Measurements from ENCODE around the gene ADAMTS9.

Gene ADAMTS9

GRCh38 chr3:64717411-64717810 lies 29.6 kb upstream of the ADAMTS9 start:
- H2BK120ac ChIP-seq (ENCODE audit: low read depth, low read length) = no peak overlapping the region
- no peak overlapping the region for H2AK5ac ChIP-seq (ENCODE audit: low read length, severe bottlenecking)
- no peak for DNase-seq
- H3K4me2 ChIP-seq (ENCODE audit: low read length, poor library complexity, severe bottlenecking) = no peak overlapping the region
- no peak overlapping the region for H2BK15ac ChIP-seq (ENCODE audit: low read depth, poor library complexity, severe bottlenecking)
- no peak overlapping the region for H3K14ac ChIP-seq (ENCODE audit: low read length in 2 of 2)
- H2BK12ac ChIP-seq (ENCODE audit: low read length in 2 of 2) = no peak overlapping the region
- no peak overlapping the region for H3K9ac ChIP-seq (ENCODE audit: low read length)
- H2BK5ac ChIP-seq (ENCODE audit: low read depth, low read length, poor library complexity, severe bottlenecking) = no peak overlapping the region
- no peak overlapping the region for H4K8ac ChIP-seq (ENCODE audit: low read length)
- H3K4ac ChIP-seq (ENCODE audit: low read depth in 1 of 2, low read length in 2 of 2) = no peak overlapping the region
- H3K36me3 ChIP-seq (ENCODE audit: control insufficient read depth in 1 of 2, insufficient read depth in 2 of 2, low read depth in 1 of 2, low read length in 2 of 2) = no peaks in the 10 kb centered on the region
- no peak overlapping the region for H3K4me3 ChIP-seq (ENCODE audit: insufficient read depth in 1 of 2, low read depth in 1 of 2, low read length in 2 of 2)
- H3K23ac ChIP-seq (ENCODE audit: low read length in 2 of 2) = no peak overlapping the region
- no peaks in the 10 kb centered on the region for H3K9me3 ChIP-seq (ENCODE audit: control insufficient read depth, low read length)
- no peak overlapping the region for H3K18ac ChIP-seq (ENCODE audit: low read depth in 1 of 2, low read length in 2 of 2)
- H2AFZ ChIP-seq (ENCODE audit: low read depth, low read length) = no peak overlapping the region
- H3K27ac ChIP-seq (ENCODE audit: low read length, poor library complexity, severe bottlenecking) = no peak overlapping the region
- WGBS = 98% methylated on average over 3 of the region's 3 CpGs
- no peaks in the 10 kb centered on the region for H3K79me1 ChIP-seq (replicated peaks; ENCODE audit: low read length, poor library complexity, severe bottlenecking)
- no peaks in the 10 kb centered on the region for H3K4me1 ChIP-seq (ENCODE audit: control insufficient read depth, insufficient read depth, low read depth, low read length)
- H4K91ac ChIP-seq (ENCODE audit: low read length) = no peak overlapping the region
- H3K27me3 ChIP-seq (ENCODE audit: control insufficient read depth in 1 of 2, insufficient read depth in 1 of 2, low read length in 2 of 2) = no peaks in the 10 kb centered on the region

GRCh38 chr3:64716110-64716710 lies 28.4 kb upstream of the ADAMTS9 start:
- Histone ChIP-seq H3K36me3 (ENCODE audit: control insufficient read depth in 1 of 2, insufficient read depth in 2 of 2, low read depth in 1 of 2, low read length in 2 of 2) (no peaks in the 10 kb centered on the region), H3K23ac (ENCODE audit: low read length in 2 of 2) (no peak overlapping the region), H3K27ac (ENCODE audit: low read length, poor library complexity, severe bottlenecking) (no peak overlapping the region), H4K8ac (ENCODE audit: low read length) (no peak overlapping the region), H3K9ac (ENCODE audit: low read length) (no peak overlapping the region), H2AK5ac (ENCODE audit: low read length, severe bottlenecking) (no peak overlapping the region), H3K18ac (ENCODE audit: low read depth in 1 of 2, low read length in 2 of 2) (no peak overlapping the region), H3K4me3 (ENCODE audit: insufficient read depth in 1 of 2, low read depth in 1 of 2, low read length in 2 of 2) (no peak overlapping the region), H2AFZ (ENCODE audit: low read depth, low read length) (no peak overlapping the region), H4K91ac (ENCODE audit: low read length) (no peak overlapping the region), H2BK12ac (ENCODE audit: low read length in 2 of 2) (no peak overlapping the region), H3K4ac (ENCODE audit: low read depth in 1 of 2, low read length in 2 of 2) (no peak overlapping the region), H3K4me1 (ENCODE audit: control insufficient read depth, insufficient read depth, low read depth, low read length) (no peaks in the 10 kb centered on the region), H3K79me1 (replicated peaks; ENCODE audit: low read length, poor library complexity, severe bottlenecking) (no peaks in the 10 kb centered on the region), H2BK5ac (ENCODE audit: low read depth, low read length, poor library complexity, severe bottlenecking) (no peak overlapping the region), H3K9me3 (ENCODE audit: control insufficient read depth, low read length) (no peaks in the 10 kb centered on the region), H3K27me3 (ENCODE audit: control insufficient read depth in 1 of 2, insufficient read depth in 1 of 2, low read length in 2 of 2) (no peaks in the 10 kb centered on the region), H3K14ac (ENCODE audit: low read length in 2 of 2) (no peak overlapping the region), H2BK15ac (ENCODE audit: low read depth, poor library complexity, severe bottlenecking) (no peak overlapping the region), H3K4me2 (ENCODE audit: low read length, poor library complexity, severe bottlenecking) (no peak overlapping the region), H2BK120ac (ENCODE audit: low read depth, low read length) (no peak overlapping the region)
- DNase-seq = no peak
- 91% methylated on average over 7 of the region's 8 CpGs for WGBS

GRCh38 chr3:64715211-64715982 lies 27.6 kb upstream of the ADAMTS9 start:
- Histone ChIP-seq H2BK120ac (ENCODE audit: low read depth, low read length) (no peak overlapping the region), H3K4me3 (ENCODE audit: insufficient read depth in 1 of 2, low read depth in 1 of 2, low read length in 2 of 2) (no peak overlapping the region), H2BK5ac (ENCODE audit: low read depth, low read length, poor library complexity, severe bottlenecking) (no peak overlapping the region), H3K4me1 (ENCODE audit: control insufficient read depth, insufficient read depth, low read depth, low read length) (no peaks in the 10 kb centered on the region), H2AFZ (ENCODE audit: low read depth, low read length) (no peak overlapping the region), H3K27ac (ENCODE audit: low read length, poor library complexity, severe bottlenecking) (no peak overlapping the region), H3K36me3 (ENCODE audit: control insufficient read depth in 1 of 2, insufficient read depth in 2 of 2, low read depth in 1 of 2, low read length in 2 of 2) (no peaks in the 10 kb centered on the region), H3K79me1 (replicated peaks; ENCODE audit: low read length, poor library complexity, severe bottlenecking) (no peaks in the 10 kb centered on the region), H3K23ac (ENCODE audit: low read length in 2 of 2) (no peak overlapping the region), H3K9me3 (ENCODE audit: control insufficient read depth, low read length) (no peaks in the 10 kb centered on the region), H3K14ac (ENCODE audit: low read length in 2 of 2) (no peak overlapping the region), H3K18ac (ENCODE audit: low read depth in 1 of 2, low read length in 2 of 2) (no peak overlapping the region), H3K9ac (ENCODE audit: low read length) (no peak overlapping the region), H4K91ac (ENCODE audit: low read length) (no peak overlapping the region), H3K27me3 (ENCODE audit: control insufficient read depth in 1 of 2, insufficient read depth in 1 of 2, low read length in 2 of 2) (no peaks in the 10 kb centered on the region), H4K8ac (ENCODE audit: low read length) (no peak overlapping the region), H3K4ac (ENCODE audit: low read depth in 1 of 2, low read length in 2 of 2) (no peak overlapping the region), H2BK12ac (ENCODE audit: low read length in 2 of 2) (no peak overlapping the region), H2BK15ac (ENCODE audit: low read depth, poor library complexity, severe bottlenecking) (no peak overlapping the region), H3K4me2 (ENCODE audit: low read length, poor library complexity, severe bottlenecking) (no peak overlapping the region), H2AK5ac (ENCODE audit: low read length, severe bottlenecking) (no peak overlapping the region)
- 96% methylated on average over 7 of the region's 9 CpGs for WGBS
- no peak for DNase-seq

- Histone ChIP-seq H3K4ac (ENCODE audit: low read depth in 1 of 2, low read length in 2 of 2) (no peak overlapping the region), H3K18ac (ENCODE audit: low read depth in 1 of 2, low read length in 2 of 2) (no peak overlapping the region), H3K4me2 (ENCODE audit: low read length, poor library complexity, severe bottlenecking) (no peak overlapping the region), H4K91ac (ENCODE audit: low read length) (no peak overlapping the region), H2BK120ac (ENCODE audit: low read depth, low read length) (no peak overlapping the region), H3K79me1 (replicated peaks; ENCODE audit: low read length, poor library complexity, severe bottlenecking) (peaks cover 2% of the 10 kb centered on the region), H3K36me3 (ENCODE audit: control insufficient read depth in 1 of 2, insufficient read depth in 2 of 2, low read depth in 1 of 2, low read length in 2 of 2) (no peaks in the 10 kb centered on the region), H2BK5ac (ENCODE audit: low read depth, low read length, poor library complexity, severe bottlenecking) (no peak overlapping the region), H3K27me3 (ENCODE audit: control insufficient read depth in 1 of 2, insufficient read depth in 1 of 2, low read length in 2 of 2) (no peaks in the 10 kb centered on the region), H3K9me3 (ENCODE audit: control insufficient read depth, low read length) (no peaks in the 10 kb centered on the region), H2BK12ac (ENCODE audit: low read length in 2 of 2) (no peak overlapping the region), H3K4me1 (ENCODE audit: control insufficient read depth, insufficient read depth, low read depth, low read length) (no peaks in the 10 kb centered on the region), H2AK5ac (ENCODE audit: low read length, severe bottlenecking) (no peak overlapping the region), H3K27ac (ENCODE audit: low read length, poor library complexity, severe bottlenecking) (no peak overlapping the region), H3K14ac (ENCODE audit: low read length in 2 of 2) (no peak overlapping the region), H2AFZ (ENCODE audit: low read depth, low read length) (no peak overlapping the region), H3K4me3 (ENCODE audit: insufficient read depth in 1 of 2, low read depth in 1 of 2, low read length in 2 of 2) (no peak overlapping the region), H2BK15ac (ENCODE audit: low read depth, poor library complexity, severe bottlenecking) (no peak overlapping the region), H3K9ac (ENCODE audit: low read length) (no peak overlapping the region), H4K8ac (ENCODE audit: low read length) (no peak overlapping the region), H3K23ac (ENCODE audit: low read length in 2 of 2) (no peak overlapping the region)
- WGBS = 100% methylated on average over 1 of the region's 3 CpGs
- no peak for DNase-seq
These were observed 20.7 kb upstream of the ADAMTS9 start for GRCh38 chr3:64708456-64708855.
